Ramos (cell line): ENCODE measurements around the gene CNGB1.
"Not testable (repeated sequence)": the region's sequence is repeated elsewhere in the genome, so short reads cannot be mapped to it uniquely, and the experiment has no call there.

Experiments used
- in situ Hi-C: fragments of 300-500 bp; cut with MboI; formaldehyde crosslinking; loops from one replicate; pipeline ENCODE4 v1.14.3; 2022; ENCODE audit warnings: low sequenced_read_pairs; ENCODE audit not compliant: unreplicated experiment

CNGB1 gene

DNA sequence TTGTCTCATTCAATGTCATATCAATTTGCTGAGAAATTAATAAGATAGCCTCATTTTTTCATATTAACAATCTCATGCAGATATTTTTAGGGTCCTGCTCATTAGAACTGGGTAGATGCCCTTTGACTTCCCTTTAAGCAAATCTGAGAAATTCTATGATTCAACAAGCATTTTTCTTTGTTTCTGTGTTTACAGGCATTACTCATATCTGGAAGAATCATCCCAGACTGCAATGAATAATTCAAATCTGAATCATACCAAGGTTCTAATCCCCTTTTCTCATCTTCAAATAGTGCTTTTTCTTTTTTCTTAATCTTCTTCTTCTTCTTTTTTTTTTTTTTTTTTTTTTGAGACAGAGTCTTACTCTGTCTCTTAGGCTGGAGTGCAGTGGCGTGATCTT lies 99.5 kb downstream of the CNGB1 start:
- in situ Hi-C loops, result no loop called here

DNA sequence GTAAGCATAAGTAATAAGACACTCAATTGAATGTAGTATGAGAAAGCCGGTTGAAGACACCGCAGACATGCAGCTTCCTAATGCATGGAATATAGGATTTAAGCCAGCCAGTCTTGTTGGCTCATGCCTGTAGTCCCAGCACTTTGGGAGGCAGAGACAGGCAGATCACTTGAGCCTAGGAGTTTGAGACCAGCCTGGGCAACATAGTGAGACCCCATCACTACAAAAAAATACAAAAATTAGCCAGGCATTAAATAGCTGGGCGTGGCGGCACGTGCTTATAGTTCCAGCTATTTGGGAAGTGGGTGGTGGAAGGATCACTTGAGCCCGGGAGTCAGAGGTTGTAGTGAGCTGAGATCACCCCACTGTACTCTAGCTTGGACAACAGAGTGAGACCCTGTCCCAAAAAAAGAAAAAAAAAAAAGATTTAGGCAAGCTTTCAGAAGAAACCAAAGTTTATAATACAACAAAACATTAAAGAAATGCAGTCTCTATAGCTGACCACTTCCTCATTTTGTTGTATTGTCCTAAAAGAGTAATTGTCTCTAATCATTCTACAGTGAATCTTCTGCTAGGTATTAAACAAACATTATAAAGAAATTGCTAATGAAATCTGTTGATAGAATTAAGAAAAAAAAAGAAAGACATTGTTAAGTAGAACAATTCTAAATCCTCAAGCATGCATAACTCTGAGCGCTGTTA lies 100.0 kb downstream of the CNGB1 start:
- in situ Hi-C loops, result no loop called here

DNA sequence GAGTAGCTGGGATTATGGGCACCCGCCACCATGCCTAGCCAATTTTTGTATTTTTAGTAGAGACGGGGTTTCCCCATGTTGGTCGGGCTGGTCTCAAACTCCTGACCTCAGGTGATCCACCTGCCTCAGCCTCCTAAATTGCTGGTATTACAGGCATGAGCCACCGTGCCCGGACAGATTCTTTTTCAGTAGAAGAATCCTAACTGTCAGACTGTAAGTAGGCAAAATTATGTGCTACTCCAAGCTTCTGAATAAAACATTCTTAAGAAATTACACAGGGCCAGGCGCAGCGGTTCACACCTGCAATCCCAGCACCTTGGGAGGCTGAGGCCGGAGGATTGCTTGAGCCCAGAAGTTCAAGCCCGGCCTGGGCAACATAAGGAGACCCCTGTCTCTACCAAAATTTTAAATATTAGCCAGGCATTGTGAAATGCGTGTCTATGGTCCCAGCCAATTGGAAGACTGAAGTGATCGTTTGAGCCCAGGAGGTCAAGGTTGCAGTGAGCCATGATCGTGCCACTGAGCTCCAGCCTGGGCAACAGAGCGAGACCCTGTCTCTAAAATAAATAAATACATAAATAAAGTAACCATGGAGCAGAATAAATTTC lies 101.9 kb downstream of the CNGB1 start:
- in situ Hi-C loops, result no loop called here

DNA sequence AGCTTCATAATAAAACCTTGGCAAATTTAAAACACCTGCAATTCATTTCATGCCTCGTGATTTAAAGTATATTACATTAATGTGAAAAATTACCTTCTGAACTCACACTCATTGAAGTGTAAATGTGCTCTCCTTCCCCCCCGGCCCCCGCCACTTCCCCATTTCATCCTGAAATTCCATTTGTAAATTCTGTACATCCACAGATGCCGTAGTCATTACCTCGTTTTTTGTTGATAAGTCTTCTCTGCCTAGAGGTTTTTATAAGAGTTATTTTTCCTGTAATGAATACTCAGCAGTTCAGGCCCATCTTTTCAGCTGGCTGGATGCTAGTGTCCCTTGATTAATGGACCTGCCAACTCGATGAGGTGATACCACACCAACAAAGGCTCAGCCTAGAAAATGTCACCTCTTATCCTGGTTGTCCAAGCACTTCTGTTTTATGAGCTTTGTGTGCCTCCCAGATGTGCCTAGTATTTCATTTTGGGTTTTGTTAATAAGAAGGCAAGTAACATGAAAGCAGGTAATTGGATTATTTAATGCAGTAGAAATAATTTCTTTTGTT lies 103.8 kb downstream of the CNGB1 start:
- in situ Hi-C loops, result no loop called here

DNA sequence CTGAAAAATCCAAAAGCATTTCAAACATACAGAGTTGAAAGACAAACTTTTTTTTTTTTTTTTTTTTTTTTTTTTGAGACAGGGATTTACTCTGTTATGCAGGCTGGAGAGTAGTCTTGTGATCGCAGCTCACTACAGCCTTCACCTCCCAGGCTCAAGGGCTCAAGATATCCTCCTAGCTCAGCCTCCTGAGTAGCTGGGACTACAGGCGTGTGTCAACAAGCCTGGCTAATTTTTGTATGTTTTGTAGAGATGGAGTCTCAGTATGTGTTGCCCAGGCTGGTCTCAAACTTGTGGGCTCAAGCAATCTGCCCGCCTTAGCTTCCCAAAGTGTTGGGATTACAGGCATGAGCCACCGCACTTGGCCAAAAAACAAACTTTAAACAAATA lies 104.4 kb downstream of the CNGB1 start:
- in situ Hi-C loops, result no loop called here

DNA sequence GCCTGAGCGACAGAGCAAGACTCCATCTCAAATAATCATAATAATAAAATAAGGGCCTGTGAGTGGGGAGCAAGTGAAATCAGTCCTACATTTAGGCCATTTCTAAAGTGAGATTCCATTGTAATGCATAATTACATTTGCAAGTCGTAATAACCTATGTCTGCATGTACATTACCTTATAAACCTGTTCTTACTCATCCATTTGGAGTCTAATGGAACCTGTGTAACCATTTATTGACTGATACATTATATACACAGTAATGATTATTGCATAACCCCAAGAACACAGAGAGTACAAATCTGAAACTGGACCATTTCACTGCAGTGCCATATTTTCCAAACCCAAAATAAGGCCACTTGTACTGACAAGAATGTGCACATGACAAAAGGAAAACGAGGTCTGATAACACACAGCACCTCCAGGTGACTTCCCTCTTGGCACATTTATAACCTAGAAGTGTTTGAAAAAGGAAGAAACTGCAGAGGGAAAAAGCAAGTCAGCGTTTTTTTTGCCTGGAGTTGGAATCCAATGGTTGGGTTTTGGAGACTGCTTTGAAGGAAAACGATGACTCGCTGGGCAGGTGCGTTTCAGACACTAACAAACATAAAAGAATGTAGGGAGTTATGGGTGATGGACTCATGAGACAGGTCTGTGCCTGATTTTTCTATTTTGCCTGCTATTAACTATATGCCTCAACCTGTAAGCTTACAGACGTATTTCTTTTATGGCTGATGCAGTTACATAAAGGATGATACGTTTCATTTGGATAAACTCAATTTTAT lies 105.0 kb downstream of the CNGB1 start:
- in situ Hi-C loops, result no loop called here

DNA sequence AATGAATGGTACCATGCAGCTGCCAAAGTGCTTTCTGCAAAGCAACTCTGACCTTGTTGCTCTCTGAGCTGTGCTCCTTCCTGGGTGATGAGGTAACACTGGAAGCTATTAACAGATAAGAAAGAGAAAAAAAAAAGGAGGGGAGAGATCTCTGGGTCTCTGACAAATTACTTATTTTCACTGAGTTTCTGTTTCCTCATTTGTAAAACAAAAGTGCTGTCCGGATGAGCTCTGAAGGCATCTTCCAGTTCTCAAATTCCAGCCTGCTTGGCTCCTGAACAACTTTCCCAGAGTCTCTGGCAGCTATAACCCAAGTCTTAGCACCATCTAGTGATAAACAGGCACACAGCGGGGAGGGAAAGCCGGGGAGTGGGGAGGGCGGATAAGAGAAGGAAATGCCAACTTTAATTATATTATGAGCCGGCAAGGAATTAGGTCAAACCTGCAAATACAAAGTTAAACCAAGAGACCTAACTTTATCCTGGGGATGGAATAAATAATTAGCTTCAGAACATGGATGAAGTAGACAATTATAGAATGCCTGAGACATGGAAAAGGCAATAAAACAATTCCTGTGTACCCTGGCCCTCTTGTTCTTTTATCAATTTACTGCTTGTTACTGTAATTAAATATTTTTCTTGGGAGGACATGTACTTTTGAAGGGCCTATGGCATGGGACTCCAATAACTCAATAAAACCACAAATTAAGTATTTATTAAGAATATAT lies 107.3 kb downstream of the CNGB1 start:
- in situ Hi-C loops, result no loop called here

DNA sequence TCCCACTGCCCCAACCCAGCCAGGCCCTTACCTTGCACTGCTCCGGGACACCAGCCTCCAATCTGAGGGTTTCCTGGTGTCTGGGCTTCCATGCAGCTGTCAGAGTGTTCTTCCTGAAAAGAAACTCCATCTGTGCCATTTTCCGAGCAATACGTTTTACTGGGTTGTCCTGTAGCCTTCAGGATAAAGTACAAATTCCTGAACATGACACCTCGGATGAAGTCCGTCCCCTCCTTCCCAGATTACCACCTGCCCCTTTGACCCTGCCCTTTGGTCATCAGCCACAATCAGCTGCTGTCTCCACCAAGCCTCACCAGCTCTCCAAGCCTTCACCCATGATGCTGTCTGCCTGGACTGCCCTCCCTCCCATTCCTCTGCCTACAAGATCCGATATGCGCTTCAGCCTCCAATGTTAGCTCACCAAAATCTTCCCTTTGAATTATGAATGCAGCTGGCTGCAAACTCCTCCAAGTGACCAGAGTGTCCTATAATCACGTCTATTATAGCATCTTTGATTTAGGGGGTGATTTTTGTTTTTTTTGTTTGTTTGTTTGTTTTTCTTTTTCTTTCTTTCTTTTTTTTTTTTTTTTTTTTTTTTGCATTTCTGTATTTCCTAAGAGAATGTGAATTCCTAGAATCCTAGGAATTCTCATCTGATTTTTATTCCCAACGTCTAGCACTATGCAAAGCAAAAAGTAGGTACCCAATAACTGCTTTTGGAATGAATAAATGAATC lies 108.1 kb downstream of the CNGB1 start:
- in situ Hi-C loops, result no loop called here

DNA sequence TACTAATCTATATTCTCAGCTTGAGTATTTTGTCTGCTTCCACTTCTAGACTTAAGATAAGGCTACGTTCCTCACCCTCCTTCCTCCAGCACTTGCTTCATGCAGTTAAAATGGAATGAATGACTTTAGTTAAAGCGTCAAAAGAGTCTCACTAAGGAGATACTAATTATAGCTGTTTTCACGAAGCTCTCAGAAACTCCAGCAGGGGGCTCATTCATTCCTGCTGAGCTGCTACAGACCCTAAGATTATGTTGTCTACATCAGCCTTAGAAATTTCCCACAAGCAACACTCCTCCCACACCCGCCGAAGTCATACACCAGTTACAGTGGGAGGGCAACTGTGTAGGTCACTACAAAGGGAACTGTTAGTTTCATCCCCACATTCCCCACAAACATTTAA lies 111.6 kb downstream of the CNGB1 start:
- in situ Hi-C loops, result no loop called here

DNA sequence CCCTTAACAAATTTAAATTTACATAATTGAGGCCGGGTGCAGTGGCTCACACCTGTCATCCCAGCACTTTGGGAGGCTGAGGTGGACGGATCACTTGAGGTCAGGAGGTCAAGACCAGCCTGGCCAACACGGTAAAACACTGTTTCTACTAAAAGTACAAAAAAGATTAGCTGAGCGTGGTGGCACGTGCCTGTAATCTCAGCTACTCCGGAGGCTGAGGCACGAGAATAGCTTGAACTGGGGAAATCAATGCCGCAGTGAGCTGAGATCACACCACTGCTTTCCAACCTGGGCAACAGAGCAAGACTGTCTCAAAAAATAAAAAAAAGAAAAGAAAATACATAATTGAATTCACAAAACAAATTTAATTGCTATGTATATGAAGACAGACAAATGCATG lies 112.3 kb downstream of the CNGB1 start:
- in situ Hi-C loops, result no loop called here

DNA sequence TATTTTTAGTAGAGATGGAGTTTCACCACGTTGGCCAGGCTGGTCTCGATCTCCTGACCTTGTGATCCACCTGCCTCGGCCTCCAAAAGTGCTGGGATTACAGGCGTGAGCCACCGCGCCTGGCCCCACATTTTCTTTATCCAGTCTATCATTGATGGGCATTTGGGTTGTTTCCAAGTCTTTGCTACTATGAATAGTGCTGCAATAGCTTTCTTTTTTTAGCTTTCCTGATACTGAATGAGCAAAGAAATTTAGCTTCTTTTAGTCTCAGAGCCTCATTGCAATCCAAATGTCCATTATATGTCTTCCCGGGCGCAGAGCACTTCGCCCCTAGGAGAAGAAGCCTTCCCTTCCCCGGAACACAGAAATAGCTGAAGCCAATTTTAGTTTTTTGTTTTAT lies 112.9 kb downstream of the CNGB1 start:
- in situ Hi-C loops, result not testable (repeated sequence)

DNA sequence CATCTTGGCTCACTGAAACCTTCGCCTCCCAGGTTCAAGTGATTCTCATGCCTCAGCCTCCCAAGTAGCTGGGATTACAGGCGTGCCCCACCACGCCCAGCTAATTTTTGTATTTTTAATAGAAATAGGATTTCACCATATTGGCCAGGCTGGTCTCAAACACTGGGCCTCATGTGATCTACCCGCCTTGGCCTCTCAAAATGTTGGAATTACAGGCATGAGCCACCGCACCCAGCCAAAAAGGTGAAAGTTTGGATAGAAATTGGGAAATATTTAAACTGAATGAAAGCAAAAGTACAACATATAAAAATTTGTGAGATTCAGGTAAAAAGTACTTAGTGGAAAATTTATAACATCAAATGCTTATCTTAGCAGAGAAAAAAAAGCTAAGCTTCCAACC lies 115.7 kb downstream of the CNGB1 start:
- in situ Hi-C loops, result no loop called here

DNA sequence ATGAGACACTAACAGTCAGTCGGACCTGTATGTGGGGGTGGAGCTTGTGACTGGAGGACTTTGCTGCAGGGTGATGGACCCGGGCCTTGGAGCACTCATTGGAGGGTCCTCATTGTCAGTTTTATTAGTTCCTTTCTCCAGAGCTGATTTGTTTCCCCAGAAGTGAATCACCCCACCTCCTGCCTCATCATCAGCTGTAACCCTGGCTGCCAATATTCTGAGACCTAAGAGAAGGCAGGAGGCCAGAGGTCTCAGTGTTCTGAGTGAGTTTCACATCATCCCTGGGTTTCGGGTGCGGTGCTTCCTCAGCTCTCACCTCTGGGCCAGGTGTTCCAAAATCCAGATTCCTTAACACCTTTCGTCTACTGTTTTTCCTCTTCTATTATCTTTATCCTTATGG lies 118.7 kb downstream of the CNGB1 start:
- in situ Hi-C loops, result no loop called here

DNA sequence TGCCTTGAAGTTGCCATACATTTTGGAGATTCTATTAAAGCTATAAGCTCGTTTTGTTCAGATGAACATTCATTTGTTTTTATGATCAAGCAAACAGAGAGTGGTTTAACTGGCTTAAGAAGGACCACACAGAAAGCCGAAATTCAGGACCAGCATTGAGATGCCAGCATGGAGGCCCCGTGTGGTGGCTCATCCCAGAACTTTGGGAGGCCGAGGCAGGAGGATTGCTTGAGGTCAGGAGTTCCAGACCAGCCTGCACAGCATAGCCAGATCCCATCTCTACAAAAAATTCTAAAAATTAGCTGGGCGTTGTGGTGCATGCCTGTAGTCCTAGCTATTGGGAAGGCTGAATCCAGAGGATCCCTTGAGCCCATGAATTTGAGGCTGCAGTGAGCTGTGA lies 122.7 kb downstream of the CNGB1 start:
- in situ Hi-C loops, result no loop called here

DNA sequence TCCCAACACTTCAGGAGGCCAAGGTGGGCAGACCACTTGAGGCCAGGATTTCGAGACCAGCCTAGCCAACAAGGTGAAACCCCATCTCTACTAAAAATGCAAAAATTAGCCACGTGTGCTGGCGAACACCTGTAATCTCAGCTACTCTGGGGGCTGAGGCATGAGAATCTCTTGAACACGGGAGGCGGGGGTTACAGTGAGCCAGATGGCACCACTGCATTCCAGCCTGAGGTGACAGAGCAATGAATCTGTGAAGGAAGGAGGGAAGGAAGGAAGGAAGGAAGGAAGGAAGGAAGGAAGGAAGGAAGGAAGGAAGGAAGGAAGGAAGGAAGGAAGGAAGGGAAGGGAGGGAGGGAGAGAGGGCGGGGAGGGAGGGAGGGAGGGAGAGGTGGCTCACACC lies 124.0 kb downstream of the CNGB1 start:
- in situ Hi-C loops, result not testable (repeated sequence)

DNA sequence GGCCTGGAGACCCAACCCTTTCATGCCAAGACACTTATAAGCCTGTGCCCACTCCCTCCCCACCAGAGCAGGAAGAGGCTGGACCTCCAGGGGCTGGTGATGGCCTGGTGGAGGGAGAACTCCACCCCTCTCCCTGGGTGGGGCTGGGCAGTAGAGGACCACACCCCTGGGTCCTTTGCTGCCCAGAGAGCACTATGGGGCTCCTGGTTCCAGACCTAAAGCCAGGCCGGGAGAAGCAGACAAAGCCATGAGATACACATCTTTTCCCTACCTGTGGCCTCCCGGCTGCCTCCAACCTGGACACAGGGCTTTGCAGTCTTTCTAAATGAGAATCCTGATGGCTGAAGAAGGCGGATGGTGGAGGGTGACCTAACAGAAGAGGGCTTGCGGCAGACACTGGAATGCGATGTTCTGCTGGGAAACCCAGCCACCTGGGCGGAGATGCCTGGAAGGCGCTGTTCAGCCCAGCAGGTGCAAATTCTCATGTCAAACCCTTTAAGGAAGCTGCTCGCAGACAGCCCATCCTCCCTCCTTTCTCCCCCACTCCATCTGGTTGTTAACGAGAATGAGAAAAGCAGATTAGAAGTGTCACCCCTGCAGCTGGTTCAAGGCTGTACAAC lies 124.7 kb downstream of the CNGB1 start:
- in situ Hi-C loops, result no loop called here

DNA sequence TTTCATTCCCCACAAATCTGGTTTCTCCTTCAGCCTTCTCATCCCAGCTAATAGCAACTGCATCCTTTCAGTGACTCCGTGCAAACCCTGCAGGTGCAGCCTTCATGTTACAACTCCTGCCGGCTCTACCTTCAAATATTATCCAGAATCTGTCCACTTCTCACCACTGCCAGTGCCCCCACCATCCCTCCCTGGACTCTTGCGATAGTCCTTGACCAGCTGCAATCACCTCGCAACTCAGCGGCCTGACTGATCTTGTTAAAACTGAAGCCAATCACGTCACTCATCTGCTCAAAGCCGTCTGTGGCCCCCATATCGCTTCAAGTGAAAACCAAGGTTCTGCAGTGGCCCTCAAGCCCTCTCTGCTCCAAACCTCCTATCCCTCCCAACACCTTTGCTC lies 125.8 kb downstream of the CNGB1 start:
- in situ Hi-C loops, result no loop called here

DNA sequence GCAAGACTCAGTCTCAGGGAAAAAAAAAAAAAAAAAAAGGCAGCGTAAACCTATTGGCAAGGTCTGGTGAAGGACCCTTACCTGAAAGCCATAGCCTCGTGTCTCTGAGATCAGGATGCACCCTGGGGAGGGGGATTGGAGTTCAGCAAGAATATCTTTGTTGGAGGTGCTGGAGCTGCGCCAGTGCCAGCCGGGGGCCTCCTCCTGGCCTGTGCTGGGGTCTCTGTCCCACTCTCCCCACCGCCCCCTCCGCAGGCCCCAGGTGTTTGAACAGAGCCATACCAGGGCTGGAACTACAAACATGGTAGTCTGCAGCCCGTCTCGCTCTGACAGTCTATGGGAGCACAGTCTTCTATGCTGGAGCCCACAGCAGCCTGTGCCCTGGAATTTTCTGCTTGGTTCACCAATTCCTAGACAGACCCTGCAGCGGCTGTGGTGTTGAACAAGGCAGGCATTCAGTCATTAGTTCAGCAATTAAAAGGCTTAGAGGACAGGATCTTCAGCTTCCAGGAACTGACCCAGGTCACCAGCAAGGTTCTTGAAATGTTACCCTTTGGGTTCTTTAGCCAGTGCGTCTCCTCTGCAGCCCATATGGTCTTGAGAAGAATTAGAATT lies 126.4 kb downstream of the CNGB1 start:
- in situ Hi-C loops, result no loop called here

DNA sequence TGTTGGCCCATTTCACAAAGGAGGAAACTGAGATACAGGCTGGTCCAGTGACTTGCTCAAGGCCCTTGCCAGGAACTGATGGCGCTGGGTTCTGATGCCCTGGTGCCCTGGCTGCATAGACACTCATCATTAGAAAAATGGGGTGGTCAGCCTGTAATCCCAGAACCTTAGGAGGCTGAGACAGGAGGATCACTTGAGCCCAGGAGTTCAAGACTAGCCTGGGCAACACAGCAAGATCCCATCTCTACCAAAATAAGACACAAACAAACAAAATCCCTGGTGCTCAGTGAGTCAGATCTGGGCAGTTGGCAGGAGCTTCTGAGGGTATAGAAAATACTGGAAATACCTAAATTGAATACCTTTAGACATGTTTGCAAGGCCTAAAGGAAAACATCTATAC lies 127.5 kb downstream of the CNGB1 start:
- in situ Hi-C loops, result no loop called here
